RPMI7951 (cell line): ENCODE data around the gene UNC5A. TPM values are rescaled to one million over a fixed set of nuclear protein-coding genes. Genes with fewer than 3 reads are reported as not detected.
A peak's percentile ranks its signal among the peaks of the same experiment; 100 is the strongest.

Experiments used
- DNase-seq: peaks from one replicate; pipeline ENCODE4 v3.0.0-alpha.2; 2012; ENCODE audit warnings: low read depth
- total RNA-seq: library from RNA; depleted of rRNA; stranded (reverse); fragments of >200 nt; shearing (Covaris generic); gene quantifications from 2 replicates; pipeline ENCODE4 v1.2.3, GENCODE V29; 2014

The UNC5A gene
- total RNA-seq, 1 experiment from 2014 or later, result not detected

DNA sequence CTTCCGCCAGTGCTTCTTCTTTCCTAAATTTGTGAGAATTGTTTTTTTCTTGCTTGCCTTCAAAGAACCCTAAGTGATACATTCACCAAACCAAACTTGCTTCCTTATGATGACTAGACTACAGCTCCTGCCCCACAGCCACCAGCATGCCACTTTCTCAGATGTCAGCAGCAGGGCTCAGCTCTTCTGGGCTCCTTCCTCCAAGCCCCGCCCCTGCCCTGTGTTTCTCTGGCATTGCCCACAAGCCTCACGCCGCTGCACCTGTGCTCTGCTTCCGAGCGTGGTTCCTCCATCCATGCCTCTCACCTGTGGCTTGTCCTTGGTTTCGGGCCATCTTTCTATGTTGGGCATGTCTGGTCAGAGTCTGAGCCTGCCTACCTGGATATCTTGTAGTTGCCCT lies 10.6 kb downstream of the UNC5A start:
- DNase-seq, result no peak

DNA sequence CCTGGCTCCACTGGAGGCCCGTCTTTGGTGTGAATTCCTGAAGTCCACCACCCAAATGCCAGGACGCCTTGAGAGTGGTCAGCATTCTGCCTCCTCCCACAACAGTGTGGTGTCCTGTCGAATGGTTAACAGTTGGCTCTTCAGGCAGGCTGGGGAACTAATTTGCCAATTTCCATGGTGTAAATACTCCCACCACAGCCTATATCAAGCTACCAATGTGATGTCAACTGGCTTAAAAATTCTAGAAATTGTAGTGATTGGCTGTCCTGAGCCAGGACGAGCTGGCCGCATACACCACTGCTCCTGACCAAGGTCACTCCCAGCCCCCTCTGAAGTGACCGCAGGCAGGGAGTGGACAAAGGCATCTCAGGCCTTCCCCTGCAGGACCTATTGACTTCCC lies 11.1 kb downstream of the UNC5A start:
- no peak for DNase-seq

DNA sequence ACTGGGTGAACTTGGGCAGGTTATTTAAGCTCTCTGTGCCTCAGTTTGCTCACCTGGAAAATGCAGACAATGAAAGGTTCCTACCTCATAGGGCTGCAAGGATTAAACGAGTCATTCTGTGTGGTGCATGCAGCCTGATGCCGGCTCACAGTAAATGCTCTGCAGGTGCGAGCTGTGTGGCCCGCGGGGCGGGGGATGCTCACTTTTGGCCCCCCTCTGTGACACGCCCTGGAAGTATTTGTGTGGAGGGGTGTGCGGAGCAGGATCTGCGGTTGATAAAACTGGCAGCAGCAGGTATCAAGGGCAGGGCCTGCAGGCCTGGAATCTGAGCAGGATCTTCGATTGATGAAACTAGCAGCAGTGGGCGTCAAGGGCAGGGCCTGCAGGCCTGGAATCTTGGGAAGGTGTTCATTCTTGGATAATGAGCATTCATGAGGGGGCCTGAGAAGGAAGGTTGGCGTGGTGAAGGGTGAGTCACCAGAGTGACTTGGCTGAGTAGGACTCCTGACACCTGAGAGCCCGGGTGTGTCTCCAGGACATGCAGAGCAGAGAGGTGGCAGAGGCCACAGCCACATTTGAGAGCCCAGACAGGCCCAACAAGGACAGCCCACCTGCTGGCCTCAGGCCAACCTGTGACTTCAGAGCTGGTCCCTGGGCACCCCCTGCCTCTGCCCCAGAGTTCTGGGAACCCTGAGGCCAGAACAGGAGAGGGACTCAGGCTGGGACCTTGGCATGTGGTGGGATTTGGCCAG lies 11.9 kb downstream of the UNC5A start:
- DNase-seq, result no peak

DNA sequence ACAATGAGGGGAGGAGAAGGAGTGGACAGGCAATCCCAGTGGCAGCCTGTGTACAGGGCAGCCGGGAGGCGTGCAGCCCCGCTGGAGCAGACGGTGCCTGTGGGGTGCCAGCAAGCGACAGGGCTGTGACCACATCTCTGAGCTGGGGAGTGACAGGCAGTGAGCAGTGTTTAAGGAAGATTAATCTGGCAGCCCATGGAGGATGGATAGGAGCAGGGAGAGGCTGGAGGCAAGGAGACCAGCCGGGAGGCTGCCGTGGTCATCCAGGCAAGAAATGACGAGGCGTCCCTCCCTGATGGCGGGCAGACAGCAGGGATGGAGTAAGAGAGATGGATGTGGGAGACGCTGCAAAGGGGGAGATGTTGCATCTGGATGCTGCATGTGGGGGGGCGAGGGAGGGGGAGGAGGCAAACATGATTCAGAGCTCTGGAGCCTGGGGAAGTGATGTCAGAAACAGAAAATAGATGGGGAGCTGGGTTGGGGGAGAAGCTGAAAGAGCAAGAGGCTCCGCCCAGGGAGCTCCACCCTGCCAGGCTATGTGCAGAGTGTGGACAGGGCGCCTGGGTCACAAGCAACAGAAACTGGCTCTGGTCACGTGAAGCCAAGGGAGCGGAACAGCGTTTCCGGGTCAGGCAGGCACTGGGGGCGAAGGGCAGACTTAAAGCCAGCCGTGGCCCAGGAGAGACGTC lies 12.6 kb downstream of the UNC5A start:
- DNase-seq, result peak; percentile 27

- no peak for DNase-seq
Observed at GRCh38 chr5:176823869-176824412, 13.6 kb downstream of the UNC5A start.

DNA sequence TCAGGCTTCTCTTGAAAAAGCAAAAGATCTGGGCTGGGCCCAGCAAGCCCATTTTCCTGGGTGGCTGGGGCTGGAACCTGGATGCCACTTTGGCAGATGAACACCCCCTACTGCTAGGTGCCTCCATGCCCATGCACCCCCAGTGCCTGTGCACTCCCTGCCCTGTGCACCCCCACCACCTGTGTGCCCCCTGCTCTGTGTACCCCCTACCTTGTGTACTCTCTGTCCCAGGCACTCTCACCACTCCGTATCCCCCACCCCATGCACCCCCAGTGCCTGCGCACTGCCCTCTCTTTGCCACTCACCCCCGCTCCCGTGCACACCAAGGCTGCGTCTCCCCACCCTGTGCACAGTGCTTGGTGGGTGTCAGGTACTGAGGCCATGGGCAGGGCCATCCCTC lies 14.2 kb downstream of the UNC5A start:
- no peak for DNase-seq

- DNase-seq, result no peak
Observed at GRCh38 chr5:176825234-176825633, 14.9 kb downstream of the UNC5A start.

DNA sequence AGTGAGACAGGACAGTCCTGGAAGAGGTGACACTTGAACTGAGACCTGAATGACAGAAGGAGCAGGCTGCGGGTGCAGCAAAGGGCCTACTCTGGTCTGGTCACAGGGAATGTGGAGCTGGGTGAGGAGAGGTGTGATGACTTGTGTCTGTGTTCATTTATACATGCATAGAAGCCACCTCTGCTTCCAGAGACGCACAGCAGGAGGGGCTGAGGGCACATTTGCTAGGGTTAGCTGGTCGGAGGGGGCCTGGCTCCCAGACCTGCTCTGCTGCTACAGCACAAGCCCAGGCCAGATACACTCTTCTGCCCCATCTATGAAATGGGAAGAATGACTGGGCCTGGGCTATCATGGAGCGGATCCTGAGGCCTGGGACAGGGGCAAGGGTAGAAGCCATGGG lies 15.6 kb downstream of the UNC5A start:
- no peak for DNase-seq

DNA sequence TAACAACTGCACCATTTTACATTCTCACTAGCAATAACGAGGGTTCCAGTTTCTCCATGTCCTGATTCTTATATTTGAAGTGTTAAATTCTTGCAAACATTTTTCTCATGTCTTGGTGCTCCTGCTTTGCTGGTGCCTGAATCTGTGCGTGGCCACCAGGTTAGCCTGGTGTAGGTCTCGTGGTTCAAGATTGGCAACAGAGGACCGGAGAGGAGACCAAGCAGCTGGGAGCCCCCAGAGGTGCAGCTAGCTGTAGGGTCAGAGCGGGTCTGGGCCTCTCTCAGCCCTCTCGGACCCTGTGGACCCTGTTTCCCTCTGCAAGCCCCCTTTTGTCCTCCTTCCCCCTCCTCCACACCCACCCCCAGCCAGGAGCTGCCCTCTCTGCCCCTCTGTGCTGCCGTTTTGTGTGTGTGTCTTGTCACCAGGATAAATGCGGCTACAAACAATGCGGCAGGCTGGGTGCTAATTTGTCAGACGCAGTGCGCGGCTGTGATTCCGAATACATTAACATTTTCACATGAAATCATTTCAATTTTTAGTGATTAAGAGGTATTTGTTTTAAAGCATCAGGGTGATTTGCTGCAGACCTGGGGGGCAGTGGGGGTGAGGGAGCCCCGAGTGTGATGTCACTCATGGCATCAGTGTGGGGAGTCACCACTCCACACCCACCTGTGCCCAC lies 17.5 kb downstream of the UNC5A start:
- no peak for DNase-seq

GRCh38 chr5:176829320-176829719 lies 19.0 kb downstream of the UNC5A start:
- no peak for DNase-seq

DNA sequence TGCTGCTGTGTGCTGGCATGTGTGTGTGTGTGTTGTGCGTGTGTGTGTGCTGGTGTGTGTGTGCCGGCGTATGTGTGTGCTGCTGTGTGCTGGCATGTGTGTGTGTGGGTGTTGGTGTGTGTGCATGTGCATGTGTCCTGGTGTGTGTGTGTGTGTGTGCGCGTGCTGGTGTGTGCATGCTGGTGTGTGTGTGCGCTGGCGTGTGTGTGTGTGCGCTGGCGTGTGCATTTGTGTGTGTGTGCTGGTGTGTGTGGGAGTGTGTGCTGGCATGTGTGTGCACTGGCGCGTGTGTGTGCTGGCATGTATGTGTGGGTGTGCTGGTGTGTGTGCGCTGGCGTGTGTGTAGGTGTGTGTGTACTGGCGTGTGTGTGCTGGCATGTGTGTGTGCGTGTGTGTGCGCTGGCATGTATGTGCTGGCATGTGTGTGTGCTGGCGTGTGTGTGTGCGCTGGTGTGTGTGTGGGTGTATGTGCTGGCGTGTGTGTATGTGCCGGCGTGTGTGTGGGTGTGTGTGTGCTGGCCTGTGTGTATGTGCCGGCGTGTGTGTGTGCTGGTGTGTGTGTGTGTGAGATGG lies 20.1 kb downstream of the UNC5A start:
- DNase-seq, result no peak

DNA sequence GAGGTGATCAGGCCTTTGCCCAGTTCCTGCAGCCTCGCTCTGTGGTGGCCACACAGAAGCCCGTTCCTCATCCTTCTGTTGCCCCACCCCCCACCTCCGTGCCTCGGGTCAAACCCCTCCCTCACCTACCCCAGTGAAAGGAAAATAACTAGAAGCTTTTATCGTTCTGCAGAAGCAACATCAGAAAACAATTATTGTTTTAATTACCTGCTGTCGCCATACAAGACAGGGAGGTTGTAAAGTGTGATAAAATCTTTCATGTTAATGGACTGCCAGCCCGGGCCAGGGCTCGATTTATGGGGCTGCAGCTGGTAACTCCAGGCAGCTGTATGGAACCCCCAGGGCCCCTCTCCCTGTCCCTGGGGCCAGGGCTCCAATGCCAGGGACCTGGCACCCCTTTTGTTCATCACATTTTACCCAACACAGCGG lies 20.6 kb downstream of the UNC5A start:
- no peak for DNase-seq

DNA sequence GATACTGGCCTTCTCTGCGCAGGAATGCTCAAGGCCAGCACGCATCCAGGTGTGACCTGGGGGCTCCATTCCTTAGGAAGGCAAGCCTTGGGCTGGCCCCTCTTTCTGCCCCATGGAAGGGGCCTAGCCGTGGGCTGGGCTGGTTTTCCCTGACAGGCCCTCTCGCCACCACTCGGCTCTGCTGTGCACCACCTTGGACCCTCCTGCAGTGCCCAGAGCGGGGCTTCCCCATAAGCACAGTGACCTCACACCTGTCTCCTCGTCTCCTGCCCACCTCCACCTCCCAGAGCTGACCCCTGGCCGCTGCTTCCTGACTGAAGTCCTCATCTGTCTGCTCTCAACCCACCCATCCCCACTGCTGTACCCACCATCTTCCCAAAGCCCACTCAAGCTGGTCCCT lies 21.1 kb downstream of the UNC5A start:
- DNase-seq, result no peak

DNA sequence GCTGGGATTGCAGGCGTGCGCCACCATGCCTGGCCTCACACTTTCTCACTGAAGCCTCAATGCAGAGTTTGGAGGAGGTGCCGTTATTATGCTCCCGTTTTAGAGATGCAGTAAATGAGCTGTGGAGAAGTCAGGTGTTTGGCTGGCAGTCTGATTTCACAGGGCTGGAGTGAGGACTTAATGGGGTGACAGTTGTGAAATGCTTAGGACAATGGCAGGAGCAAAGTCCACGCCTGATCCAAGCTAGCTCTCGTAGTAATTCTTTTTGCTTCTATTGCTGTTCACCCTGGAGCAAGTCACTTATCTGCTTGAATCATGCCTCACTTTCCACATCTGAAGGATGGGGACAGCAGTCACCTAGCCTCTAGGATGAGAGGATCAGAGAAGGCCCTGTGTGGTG lies 21.8 kb downstream of the UNC5A start:
- no peak for DNase-seq

- DNase-seq, result no peak
Observed at GRCh38 chr5:176833286-176833685, 22.9 kb downstream of the UNC5A start.

DNA sequence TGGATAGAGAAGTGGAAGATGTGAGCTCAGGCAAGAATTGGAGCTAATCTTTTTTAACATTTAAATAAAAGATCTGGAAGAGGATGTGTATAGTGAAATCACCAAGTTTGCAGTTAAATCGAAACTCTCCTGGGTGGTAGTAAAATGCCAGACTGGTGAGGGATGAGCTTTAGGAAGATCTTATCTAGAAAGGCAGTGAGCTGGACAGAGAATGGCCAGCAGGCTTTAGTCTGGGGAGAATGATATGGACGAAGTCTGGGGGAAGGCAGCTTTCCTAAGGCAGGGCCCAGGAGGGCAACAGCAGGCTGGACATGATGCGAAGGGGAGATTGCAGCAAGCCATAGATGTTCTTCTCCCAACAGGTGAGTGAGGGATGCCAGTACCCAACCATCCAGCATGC lies 25.6 kb downstream of the UNC5A start:
- DNase-seq, result no peak

DNA sequence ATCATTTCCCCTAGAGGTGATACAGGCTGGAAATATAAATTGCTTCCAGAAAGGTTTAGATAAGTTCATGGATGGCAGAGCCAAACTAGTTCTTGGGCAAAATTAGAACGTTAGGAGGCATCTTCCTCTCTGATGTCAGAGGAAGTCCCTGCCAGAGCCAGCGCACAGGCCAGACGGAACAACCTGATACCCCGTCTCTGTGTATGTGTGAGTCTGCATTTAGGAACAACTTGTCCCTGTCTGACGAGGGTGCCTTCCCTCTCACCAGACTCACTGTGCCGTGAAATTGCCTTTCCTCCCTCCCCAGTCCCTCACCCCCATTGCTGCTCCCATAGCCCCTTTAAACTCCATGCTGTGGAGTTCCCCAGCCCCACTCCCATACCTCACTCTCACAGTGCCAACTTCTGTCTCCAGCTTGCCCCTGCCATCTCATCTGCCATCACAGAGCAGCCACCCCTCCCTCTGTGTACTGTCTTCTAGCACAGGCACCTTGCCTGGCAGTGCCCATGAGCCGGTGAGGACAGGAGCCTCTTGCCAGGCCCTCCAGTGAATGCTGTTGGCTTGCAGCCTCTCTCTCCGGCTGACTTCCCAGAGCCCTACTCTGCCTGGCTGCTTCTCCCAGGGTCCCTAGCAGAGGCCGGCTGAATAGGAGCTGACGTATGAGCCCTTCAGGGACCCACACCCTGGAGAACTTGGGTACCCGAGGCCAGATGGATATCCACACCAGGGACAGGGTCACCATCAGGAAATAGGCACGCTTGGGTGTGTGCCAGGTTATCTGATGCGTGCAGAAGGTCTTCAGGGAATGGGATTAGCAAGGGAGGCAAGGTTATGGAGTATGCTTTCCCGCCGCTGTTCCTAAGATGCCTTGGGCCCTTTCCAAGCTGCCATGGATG lies 26.7 kb downstream of the UNC5A start:
- no peak for DNase-seq

DNA sequence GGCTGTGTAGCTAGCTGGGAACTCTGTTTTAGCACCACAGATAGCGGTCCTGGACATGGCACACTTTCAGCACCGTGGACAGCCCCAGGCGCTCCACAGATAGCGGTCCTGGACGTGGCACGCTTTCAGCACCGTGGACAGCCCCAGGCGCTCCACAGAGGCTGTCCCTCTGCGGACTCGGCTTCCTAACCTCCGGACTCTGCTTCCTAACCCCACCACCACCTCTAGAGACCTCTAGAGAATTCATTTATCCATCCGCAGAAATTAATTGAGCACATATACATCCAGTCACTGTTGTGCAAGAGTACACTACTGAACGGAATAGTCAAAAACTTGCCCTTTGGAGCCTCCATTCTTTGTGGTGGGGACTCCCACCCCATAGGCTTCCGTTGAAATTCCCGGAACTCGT lies 27.4 kb downstream of the UNC5A start:
- peak; percentile 83 for DNase-seq

DNA sequence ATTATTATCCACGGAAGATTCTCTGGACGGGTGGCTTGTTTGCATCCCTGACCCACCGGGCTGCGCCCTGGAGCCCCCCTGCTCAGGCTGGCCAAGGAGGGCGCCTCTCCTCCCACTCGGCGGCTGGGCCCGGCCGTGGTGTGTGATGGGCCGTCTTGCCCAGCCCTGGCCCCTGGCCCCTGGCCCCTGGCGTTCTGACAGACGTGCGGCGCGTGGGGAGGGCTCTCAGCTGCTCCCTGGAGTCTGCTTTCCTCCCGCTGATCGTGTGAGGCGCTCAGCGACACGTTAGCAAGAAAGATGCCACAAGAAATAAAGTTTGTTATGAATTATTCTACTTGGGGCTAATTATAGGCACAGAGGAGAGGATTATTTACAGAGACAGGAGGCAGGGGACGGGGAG lies 33.3 kb downstream of the UNC5A start:
- no peak for DNase-seq

- no peak for DNase-seq
Observed at GRCh38 chr5:176844281-176844680, 33.9 kb downstream of the UNC5A start.

- peak; percentile 89 for DNase-seq
Observed at GRCh38 chr5:176844706-176845391, 34.5 kb downstream of the UNC5A start.
